GM10248 (cell line): ENCODE measurements around the gene PALLD.

Experiments
- CTCF ChIA-PET: fragments of 300-600 bp; sonication (Branson Sonifier 250); formaldehyde crosslinking; extraction: SDS; loops from one replicate; lab custom pipeline; 2021; ENCODE audit warnings: antibody characterized with exemption; lab: Yijun Ruan, JAX
- POLR2A ChIA-PET: fragments of 350-650 bp; sonication (Branson Sonifier 250); formaldehyde crosslinking; extraction: SDS; loops from one replicate; lab custom pipeline; 2020; ENCODE audit warnings: antibody characterized with exemption; lab: Yijun Ruan, JAX
- DNase-seq: peaks from one replicate; pipeline ENCODE4 v3.0.0; 2012; ENCODE audit errors: extremely low spot score
- CTCF ChIP-seq: IDR thresholded peaks from 2 replicates; pipeline ENCODE4 v1.5.1; 2012; ENCODE audit warnings: mild to moderate bottlenecking, low read depth; ENCODE audit errors: extremely low read depth, missing control alignments, control extremely low read depth

PALLD gene

GRCh38 chr4:168847771-168848502, 351.1 kb downstream of the PALLD start:
- peak; percentile 16 for DNase-seq
- POLR2A ChIA-PET: no interaction called here
- TF ChIP-seq CTCF: no peak
- CTCF ChIA-PET: interaction anchor here (1.1 to 1.5 kb wide), 4 partner anchors 10 to 26 kb away, joined by 3 read pairs; no protein-coding TSS in a partner anchor

DNA sequence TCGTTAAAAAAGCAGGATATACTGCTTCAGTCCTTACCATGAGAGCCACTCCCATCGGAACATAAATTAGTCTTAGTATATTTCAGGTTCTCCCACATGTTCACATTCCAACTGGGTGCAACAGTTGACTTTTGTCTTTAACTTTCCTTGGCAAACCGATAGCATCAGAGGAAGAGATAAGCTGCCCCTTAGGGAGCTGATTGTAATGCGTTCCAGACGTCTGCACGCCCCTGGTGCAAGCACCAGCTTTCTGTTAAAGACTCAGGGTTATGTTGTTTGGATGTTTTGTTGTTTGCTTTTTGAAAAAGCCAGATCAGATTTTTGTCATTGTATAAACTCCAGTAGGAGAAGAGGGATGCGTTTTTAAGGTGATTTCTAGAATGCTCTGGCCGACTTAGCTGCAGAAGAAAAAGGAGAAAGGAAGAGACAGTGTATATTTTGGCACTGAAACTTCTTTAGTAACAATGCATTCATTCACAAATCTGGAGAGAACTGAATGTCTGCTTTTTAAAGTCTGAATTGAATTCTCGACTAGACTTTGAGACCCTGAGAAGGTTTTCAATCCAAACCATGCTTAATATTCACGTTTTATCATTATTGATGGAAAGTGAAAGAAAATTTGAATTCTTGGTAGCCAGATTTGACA, 352.3 kb downstream of the PALLD start:
- ChIA-PET CTCF (interaction anchor here (1.1 to 1.5 kb wide), 4 partner anchors 8 to 25 kb away, joined by 3 read pairs; no protein-coding TSS in a partner anchor), POLR2A (no interaction called here)
- DNase-seq: no peak
- no peak for TF ChIP-seq CTCF

DNA sequence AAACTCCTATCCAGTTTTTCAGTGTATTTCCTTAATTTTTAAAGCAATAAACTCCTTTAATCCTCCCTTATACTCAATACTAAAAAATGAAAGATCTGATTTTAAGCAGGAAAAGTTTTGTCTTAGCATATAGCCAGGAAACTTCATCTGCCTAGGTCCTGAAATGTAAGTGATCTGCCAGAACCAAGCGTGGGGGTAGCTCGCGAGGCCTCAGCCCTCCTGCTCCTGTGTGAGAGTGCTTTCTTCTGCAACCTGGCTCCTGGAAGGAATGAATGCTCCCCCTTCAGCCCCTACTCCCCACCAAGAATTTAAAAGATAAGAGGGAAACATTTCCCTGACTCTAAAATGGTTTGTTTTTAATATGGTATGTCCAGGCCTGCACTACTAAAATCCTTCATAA, 353.1 kb downstream of the PALLD start:
- CTCF ChIA-PET: no interaction called here
- no peak for TF ChIP-seq CTCF
- POLR2A ChIA-PET: no interaction called here
- no peak for DNase-seq

- TF ChIP-seq CTCF: no peak
- no peak for DNase-seq
- POLR2A ChIA-PET: no interaction called here
- CTCF ChIA-PET: no interaction called here
Observed at GRCh38 chr4:168852387-168852786, 355.5 kb downstream of the PALLD start.

- ChIA-PET POLR2A (no interaction called here), CTCF (no interaction called here)
- peak; percentile 29 for DNase-seq
- no peak for TF ChIP-seq CTCF
Observed at GRCh38 chr4:168852933-168853713, 356.3 kb downstream of the PALLD start.

DNA sequence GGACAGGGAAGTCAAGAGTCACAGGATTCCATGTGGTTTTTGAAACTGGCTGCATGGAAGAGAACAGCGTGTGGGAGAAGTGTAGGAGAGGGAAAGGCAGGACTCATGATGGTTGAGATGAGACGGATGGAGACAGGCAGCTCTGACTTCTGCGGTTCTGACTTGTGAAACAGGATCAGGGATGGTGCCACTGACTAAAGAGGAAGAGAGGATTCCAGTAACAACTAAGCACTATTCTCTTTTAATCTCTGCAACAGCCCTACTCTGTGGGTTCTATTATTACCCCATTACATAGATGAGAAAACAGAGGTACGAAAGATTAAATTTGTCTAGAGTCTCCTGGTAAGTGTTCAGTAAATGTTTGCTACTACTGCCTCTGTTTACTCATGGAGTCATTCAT, 356.9 kb downstream of the PALLD start:
- peak; percentile 25 for DNase-seq
- TF ChIP-seq CTCF: no peak
- CTCF ChIA-PET: no interaction called here
- POLR2A ChIA-PET: no interaction called here
